GM13977 (cell line): ENCODE measurements around the gene NUP42.

Source experiments
- DNase-seq: peaks from one replicate; pipeline ENCODE4 v3.0.0; 2012; ENCODE audit warnings: low spot score
- CTCF ChIP-seq: IDR thresholded peaks from 2 replicates; pipeline ENCODE4 v1.5.1; 2012; ENCODE audit warnings: mild to moderate bottlenecking, control low read depth; ENCODE audit not compliant: insufficient read depth; ENCODE audit errors: extremely low read depth, missing control alignments
- in situ Hi-C: fragments of 300-500 bp; cut with MboI; formaldehyde crosslinking; loops from one replicate; pipeline ENCODE4 v1.12.0; 2022; ENCODE audit warnings: low sequenced_read_pairs, low pct_unique_long_range_greater_than_20kb, mixed read lengths, inconsistent platforms; ENCODE audit not compliant: unreplicated experiment

Gene NUP42

GRCh38 chr7:23161482-23161881 lies 20.4 kb upstream of the NUP42 start:
- no peak for DNase-seq
- in situ Hi-C loops, result no loop called here
- TF ChIP-seq CTCF, result no peak

GRCh38 chr7:23164846-23165245 lies 17.0 kb upstream of the NUP42 start:
- in situ Hi-C loops, result no loop called here
- no peak for DNase-seq
- TF ChIP-seq CTCF, result no peak

- in situ Hi-C loops, result no loop called here
- TF ChIP-seq CTCF, result no peak
- no peak for DNase-seq
These were observed 16.5 kb upstream of the NUP42 start for GRCh38 chr7:23165316-23165715.

GRCh38 chr7:23167691-23168090 lies 14.2 kb upstream of the NUP42 start:
- DNase-seq, result no peak
- no peak for TF ChIP-seq CTCF
- in situ Hi-C loops, result no loop called here

- in situ Hi-C loops, result no loop called here
- DNase-seq, result no peak
- no peak for TF ChIP-seq CTCF
These were observed 13.6 kb upstream of the NUP42 start for GRCh38 chr7:23168111-23168885.

- no peak for DNase-seq
- in situ Hi-C loops, result no loop called here
- TF ChIP-seq CTCF, result no peak
These were observed 5.9 kb upstream of the NUP42 start for GRCh38 chr7:23175938-23176337.
